GM18867 (cell line): ENCODE measurements around the gene PLEKHM3.
"Not testable (repeated sequence)": the region's sequence is repeated elsewhere in the genome, so short reads cannot be mapped to it uniquely, and the experiment has no call there.

Experiments
- ATAC-seq: cut with Tn5 transposase; IDR thresholded peaks from one replicate; pipeline ENCODE4 v1.9.1; 2021; ENCODE audit warnings: mild to moderate bottlenecking, moderate library complexity; ENCODE audit not compliant: unreplicated experiment

Gene PLEKHM3

GRCh38 chr2:207831584-207832248 lies 193.6 kb downstream of the PLEKHM3 start:
- no peak for ATAC-seq

- no peak for ATAC-seq
Observed at GRCh38 chr2:207830778-207831438, 194.4 kb downstream of the PLEKHM3 start.

- ATAC-seq: no peak
Observed at GRCh38 chr2:207828361-207829057, 196.8 kb downstream of the PLEKHM3 start.

GRCh38 chr2:207825978-207826377 lies 199.3 kb downstream of the PLEKHM3 start:
- ATAC-seq: no peak

- no peak for ATAC-seq
Observed at GRCh38 chr2:207825045-207825954, 200.0 kb downstream of the PLEKHM3 start.

GRCh38 chr2:207823865-207824264 lies 201.5 kb downstream of the PLEKHM3 start:
- ATAC-seq: no peak

GRCh38 chr2:207819839-207820784 lies 205.2 kb downstream of the PLEKHM3 start:
- no peak for ATAC-seq

GRCh38 chr2:207819021-207819797 lies 206.1 kb downstream of the PLEKHM3 start:
- no peak for ATAC-seq

GRCh38 chr2:207816546-207816945 lies 208.8 kb downstream of the PLEKHM3 start:
- ATAC-seq: no peak

GRCh38 chr2:207815254-207815653 lies 210.1 kb downstream of the PLEKHM3 start:
- ATAC-seq: no peak

GRCh38 chr2:207813942-207814341 lies 211.4 kb downstream of the PLEKHM3 start:
- no peak for ATAC-seq

GRCh38 chr2:207813221-207813916 lies 212.0 kb downstream of the PLEKHM3 start:
- no peak for ATAC-seq

GRCh38 chr2:207812726-207813080 lies 212.6 kb downstream of the PLEKHM3 start:
- ATAC-seq: no peak

- no peak for ATAC-seq
Observed at GRCh38 chr2:207812058-207812725, 213.1 kb downstream of the PLEKHM3 start.

GRCh38 chr2:207811658-207812057 lies 213.7 kb downstream of the PLEKHM3 start:
- not testable (repeated sequence) for ATAC-seq

GRCh38 chr2:207810200-207810788 lies 215.0 kb downstream of the PLEKHM3 start:
- no peak for ATAC-seq

- no peak for ATAC-seq
Observed at GRCh38 chr2:207808119-207808518, 217.2 kb downstream of the PLEKHM3 start.

GRCh38 chr2:207807516-207807915 lies 217.8 kb downstream of the PLEKHM3 start:
- ATAC-seq: peak; percentile 56
